HG02870 (cell line): ENCODE measurements around the gene STK40.

Experiments used
- ATAC-seq: cut with Tn5 transposase; IDR thresholded peaks from one replicate; pipeline ENCODE4 v1.9.1; 2021; ENCODE audit warnings: mild to moderate bottlenecking, moderate library complexity; ENCODE audit not compliant: unreplicated experiment

STK40 gene

GRCh38 chr1:36385410-36386264 lies at the start of gene STK40:
Gene STK40, minus strand, starts transcription at chr1:36385924. Its CDS starts 24,592 bp downstream, at chr1:36361332.
- ATAC-seq, result peak; percentile 91

DNA sequence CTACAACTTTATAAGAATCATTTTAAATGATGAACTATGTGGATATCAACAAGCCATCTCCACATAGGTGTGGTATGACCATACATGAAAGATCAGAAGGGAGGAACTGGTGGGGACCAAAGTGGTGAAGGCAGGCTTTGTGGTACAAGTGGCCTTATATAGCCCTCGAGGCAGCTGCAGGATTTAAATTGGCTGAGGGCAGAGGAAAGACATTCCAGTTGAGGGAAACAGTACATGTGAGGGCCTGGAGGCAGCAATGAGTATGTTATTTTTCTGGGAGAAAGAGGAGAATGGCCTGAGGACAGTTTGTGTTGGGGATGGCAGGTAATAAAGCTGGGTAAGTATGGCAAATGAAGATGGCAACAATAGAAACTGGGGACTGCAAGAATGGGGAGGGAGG lies 47.4 kb upstream of the STK40 start:
- no peak for ATAC-seq

GRCh38 chr1:36432616-36433015 lies 46.9 kb upstream of the STK40 start:
- ATAC-seq, result no peak

- ATAC-seq, result no peak
Observed at GRCh38 chr1:36425791-36426190, 40.1 kb upstream of the STK40 start.

DNA sequence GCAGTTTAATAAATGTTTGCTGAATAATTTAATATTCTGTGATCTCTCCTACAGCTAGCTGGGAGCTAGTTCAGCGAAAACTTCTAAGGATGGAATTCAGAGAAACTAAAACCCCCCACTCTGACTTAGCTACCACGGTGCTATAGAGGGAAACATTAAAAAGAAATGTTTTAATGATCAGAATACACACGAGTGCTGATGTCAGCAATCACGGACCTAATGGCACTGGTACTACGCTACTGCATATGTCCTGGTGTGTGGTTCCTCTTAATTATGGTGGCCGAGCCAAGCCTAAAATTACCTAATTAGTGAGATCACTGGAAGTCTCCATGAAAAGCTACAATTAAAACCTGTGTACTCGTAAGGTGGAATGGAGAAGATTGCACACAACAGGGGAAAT lies 35.9 kb upstream of the STK40 start:
- no peak for ATAC-seq

DNA sequence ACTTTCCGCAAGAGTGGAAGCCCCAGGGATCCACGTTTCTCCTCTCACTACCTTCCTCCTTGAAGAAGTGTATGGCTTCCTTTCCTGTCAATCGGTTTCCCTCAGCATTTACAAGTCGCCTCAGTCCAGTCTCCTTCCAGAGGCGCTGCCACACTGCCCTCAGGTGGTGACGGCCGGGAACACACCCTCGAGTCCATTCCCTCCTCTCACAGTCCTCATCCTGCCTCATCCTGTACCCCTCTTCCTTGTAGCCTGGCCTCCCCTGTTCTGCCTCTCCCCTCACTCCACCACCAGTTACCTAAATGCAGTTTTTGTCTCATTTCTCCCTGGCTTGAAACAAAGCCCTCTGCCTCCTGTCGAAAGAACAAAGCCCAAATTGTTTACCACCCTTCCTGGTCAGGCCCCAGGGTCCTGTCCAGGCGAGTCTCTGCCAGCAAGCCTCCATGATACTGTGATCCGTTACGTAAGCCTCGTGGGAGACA lies 35.2 kb upstream of the STK40 start:
- peak; percentile 61 for ATAC-seq

GRCh38 chr1:36420409-36420808 lies 34.7 kb upstream of the STK40 start:
- no peak for ATAC-seq

DNA sequence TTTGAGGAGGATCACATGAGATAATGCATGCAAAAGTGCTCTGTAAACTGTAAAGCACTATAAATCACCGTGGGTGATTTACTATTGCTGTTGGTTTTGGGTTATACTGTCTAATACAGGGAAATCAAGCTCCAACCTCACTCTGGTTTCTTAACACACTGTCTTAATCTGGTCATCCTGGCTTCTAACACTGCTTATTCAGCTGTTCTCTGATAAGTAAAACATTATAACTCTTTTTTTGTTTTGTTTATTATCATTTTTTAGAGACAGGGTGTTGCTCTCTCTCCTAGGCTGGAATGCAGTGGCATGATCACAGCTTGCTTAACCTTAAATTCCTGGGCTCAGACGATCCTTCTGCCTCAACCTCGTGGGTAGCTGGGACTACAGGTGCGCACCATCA lies 33.8 kb upstream of the STK40 start:
- ATAC-seq, result no peak

DNA sequence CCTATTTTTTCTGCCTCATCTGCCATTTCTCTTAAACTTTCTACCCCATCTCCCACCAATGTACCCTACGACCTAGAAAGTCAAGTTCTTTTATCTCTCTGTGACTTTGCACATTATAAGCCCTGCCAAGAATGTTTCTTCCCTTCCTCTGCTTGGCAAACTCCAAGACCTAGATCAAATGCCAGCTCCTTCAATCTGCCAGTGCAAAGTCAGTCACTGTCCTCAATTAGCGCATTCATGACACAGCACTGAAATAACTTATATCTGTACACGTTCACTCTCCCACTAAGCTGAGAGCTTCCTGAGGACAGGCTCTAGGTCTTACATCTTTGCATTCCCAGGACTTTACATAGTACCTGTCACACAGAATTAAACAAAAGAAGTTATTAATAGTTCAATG lies 33.4 kb upstream of the STK40 start:
- no peak for ATAC-seq

DNA sequence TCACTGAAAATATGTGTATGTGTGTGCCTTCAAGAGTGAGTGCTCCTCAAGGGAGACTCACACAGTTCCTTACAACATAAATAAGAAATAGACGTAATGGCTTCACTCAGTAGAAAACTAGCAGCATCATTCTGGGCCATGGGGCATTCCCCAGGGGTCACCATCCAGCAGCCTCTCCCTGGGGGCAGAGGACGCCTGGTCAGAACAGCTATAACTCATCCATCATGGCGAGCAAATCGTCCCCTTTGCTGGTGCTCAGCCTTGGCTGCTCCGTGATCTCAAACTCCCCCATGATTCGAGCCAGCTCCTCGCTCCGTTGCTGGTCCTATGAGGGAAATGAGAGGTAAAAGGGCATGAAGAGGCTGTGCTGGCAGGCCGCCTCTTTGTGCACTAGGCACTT lies 32.2 kb upstream of the STK40 start:
- ATAC-seq, result no peak

DNA sequence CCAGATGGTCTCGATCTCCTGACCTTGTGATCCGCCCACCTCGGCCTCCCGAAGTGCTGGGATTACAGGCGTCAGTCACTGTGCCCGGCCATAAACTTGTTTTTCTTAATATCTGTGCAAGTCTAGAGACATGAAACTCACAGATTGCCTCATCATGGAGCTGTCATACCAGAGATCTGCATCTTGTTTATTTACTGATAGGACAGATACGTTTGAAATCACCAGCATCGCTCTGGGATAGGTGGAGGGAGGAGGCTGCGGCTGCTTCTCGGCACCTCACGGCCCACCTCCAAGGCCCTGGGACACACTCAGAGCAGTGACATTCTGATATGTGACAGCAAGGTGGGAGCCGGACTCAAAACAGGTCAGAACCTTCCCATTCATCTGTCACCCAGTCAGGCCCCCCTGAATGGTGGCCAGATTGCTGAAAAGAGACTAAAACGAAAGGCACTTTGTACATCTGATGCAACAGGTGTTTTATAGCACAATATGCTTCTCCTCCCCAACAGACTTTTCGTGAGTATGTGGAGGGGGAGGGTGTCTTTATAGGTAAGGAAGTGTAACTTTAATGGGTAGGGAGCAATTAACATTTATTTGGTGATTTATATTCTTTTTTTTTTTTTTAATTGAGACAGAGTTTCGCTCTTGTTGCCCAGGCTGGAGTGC lies 30.1 kb upstream of the STK40 start:
- ATAC-seq, result no peak

DNA sequence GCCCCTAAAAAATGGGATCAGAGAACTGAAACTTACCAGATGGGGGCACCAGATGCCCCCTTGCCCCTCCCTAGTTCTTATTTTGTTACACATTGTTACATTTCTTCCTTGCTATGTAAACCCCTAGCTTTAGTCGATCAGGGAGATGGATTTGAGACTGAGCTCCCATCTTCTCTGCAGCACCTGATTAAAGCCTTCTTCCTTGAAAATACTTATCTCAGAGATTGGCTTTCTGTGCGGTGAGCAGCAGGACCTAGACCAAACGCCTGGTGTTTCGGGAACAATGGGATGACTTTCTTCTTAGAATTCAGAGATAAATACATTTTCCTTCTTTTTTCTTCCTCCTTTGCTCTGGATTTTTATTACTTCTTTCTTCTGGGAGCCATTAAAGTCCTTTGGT lies 28.7 kb upstream of the STK40 start:
- no peak for ATAC-seq

DNA sequence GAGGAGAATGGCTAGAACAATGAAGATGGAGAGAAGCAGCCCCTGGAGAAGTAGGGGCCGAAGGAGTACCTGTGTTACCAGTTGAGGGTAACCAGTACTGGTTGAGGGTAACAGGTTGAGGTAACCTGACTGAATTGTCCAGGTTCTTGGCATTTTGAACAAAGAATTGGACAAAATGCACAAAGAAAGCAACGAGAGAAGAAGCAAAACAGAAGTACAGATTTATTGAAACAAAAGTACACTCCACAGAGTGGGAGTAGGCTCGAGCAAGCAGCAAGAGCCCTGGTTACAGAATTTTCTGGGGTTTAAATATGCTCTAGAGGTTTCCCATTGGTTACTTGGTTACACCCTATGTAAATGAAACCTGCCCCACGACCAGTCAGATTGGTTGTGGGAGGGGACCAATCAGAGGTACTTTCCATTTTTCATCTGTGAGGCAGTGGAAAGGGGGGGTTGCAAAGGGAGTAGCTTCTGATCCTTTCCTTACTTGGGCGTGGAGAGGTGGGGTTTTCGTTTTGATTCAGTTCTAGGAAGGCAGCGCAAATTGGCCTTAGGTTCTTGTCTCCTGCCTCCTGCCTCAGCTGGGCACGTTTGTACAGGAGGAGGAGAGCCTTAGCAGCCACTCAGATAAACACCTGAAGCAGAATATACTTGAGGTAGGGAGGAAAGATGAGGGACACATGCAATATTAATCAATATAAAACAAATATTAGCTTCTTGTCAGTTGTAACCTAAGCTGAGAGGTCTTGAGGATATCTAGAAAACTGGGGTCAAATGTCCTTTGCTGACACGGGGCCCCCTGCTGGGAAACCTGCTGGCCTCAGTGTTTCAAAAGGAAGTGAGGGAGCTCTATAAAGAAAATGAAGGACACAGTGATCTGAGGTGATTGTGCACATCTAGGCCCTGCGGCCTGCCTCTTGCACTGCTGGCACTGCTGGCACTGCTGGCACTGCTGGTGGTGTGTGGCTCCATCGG lies 26.2 kb upstream of the STK40 start:
- no peak for ATAC-seq

DNA sequence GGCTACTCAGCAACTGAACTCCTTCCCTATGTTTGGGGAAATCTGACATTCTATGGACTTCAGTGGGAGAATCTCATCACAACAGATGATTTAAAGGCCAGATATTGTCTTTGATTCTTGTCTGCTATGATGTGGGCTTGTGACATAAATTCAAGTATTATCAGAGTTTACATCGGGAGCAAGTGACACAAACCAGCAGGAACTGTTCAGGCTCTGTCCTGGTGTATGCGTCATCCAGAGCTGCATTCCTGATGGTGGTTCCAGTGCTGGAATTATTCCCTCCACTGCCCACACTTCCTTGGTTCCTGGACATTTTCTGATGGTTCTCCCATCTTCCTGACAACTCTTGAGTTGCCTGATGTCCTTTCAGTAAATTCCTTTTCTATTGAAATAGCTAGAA lies 22.8 kb upstream of the STK40 start:
- no peak for ATAC-seq

DNA sequence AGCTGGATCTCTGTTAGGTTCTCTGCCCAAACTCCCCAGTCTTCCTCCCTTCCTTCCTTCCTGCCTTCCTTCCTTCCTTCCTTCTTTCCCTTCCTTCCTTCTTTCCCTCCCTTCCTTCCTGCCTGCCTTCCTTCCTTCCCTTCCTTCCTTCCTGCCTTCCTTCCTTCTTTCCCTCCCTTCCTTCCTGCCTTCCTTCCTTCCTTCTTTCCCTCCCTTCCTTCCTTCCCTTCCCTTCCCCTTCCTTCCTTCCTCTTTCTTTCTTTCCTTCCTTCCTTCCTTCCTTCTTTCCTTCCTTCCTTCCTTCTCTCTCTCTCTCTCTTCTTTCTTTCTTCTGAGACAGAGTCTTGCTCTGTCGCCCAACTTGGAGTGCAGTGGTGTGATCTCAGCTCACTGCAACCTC lies 20.7 kb upstream of the STK40 start:
- ATAC-seq, result no peak

DNA sequence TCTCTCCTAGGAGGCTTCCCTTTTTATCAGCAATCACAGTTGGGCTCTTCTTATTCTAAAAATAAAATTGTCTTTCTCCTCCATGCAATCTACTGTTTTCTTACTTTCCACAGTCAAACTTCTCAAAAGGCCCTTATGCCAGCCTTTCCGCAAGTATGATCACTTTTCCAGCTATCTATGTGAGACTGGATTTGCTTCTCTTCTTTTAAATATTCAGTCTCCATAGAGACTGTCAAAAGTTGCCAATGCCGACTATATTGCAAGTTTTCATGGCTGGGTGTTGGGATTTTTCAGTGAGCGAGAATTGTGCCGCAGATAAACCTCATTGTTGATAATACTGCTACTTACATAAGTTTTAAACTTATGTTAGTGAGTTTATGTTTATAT lies 16.8 kb upstream of the STK40 start:
- no peak for ATAC-seq

DNA sequence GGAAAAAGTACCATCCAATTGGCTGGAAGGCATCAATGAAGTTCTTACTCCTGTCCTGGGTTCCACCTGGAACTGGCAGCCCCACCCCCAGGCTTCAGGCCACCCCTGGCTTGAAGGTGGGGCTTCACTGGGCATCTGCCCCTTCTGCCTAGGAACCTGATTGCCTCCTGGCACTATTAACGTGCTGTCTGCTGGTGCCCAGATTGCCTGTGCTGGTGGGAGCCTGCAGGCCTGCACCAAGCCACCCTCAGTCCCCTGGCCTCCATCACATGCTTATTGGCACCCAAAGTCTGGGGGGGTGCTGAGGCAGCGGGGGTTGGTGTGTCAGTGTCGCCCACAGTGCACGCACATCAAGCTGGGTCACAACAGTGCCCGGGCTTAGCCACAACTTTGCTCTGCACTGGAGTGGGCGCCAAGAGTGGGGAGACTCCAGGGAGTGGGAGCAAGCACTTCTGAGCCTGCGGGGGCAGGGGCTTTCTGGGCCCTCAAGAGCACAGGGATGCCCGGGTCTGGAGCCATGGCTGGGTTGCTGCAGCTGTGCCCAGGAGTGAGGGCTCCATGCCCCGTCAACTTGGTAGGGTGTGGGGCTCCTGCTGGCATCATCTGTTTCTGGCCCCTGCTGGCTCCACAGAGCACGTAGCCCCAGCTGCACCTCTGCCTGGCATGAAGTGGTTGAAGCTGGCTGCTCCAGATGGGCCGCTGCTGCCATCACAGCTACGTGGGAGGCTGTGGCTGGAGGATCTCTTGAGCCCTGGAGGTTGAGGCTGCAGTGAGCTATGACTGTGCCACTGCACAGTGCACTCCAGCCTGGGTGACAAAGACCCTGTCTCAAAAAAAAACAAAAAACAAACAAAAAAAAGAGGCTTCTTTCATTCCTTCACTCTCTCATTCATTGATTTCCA lies 16.1 kb upstream of the STK40 start:
- ATAC-seq, result no peak

DNA sequence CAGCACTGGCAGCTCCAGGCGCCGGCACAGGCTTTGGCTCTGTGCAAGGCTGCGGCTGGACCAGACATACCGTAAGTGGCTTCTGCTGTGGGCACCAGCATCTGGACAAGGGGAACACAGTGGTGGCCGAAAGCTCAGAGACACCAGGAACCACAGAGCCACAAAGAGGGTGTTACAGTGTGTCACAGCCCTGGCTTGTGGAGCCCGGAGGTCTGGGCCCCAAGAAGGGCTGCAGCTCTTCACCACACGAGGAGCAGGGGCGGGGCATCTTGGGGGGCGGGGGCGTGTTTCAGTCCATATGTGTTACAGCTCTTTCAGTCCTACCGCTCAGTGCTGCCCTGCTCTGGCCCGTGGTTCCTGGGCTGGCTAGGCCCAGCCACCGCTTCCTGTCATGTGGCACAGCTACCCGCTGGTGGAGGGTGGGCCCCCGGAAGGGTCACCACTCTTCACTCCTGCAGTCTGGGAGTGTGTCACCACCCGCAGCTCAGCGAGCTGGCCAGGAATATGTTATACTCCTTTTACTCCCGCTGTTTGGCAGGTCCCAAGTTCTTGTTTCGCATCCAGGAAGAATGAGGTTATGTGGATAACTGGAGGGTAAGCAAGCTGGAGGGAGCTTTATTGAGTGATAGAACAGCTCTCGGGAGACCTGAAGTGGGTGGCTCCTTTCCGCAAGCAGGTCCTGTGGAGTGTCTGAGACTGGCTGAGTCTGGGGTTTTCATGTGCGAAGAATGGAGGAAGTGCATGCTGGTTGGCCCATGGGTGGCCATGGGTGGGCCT lies 15.3 kb upstream of the STK40 start:
- no peak for ATAC-seq

DNA sequence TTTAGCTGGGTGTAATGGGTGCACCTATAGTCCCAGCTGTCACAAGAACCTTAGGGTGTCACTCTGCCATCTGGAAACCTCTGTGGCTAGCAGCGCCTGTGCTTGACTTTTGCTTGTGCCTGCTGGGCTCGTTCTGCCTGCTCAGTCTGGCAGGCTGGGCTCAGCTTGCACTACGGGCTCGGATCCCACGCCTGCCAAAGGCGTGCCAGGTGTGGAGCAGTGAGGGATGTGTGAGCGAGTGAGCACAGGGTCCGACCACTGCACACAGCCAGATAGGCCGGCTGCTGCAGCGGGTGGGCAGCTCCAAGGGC lies 14.7 kb upstream of the STK40 start:
- no peak for ATAC-seq
